ENCODE data around the gene LDHD. TPM values are rescaled to one million over a fixed set of nuclear protein-coding genes. Genes with fewer than 3 reads are reported as not detected.
"Not testable (repeated sequence)": the region's sequence is repeated elsewhere in the genome, so short reads cannot be mapped to it uniquely, and the experiment has no call there.

The LDHD gene
- polyA plus RNA-seq, 3 donors: 3.7 to 6.3 (median 5.4) TPM

DNA sequence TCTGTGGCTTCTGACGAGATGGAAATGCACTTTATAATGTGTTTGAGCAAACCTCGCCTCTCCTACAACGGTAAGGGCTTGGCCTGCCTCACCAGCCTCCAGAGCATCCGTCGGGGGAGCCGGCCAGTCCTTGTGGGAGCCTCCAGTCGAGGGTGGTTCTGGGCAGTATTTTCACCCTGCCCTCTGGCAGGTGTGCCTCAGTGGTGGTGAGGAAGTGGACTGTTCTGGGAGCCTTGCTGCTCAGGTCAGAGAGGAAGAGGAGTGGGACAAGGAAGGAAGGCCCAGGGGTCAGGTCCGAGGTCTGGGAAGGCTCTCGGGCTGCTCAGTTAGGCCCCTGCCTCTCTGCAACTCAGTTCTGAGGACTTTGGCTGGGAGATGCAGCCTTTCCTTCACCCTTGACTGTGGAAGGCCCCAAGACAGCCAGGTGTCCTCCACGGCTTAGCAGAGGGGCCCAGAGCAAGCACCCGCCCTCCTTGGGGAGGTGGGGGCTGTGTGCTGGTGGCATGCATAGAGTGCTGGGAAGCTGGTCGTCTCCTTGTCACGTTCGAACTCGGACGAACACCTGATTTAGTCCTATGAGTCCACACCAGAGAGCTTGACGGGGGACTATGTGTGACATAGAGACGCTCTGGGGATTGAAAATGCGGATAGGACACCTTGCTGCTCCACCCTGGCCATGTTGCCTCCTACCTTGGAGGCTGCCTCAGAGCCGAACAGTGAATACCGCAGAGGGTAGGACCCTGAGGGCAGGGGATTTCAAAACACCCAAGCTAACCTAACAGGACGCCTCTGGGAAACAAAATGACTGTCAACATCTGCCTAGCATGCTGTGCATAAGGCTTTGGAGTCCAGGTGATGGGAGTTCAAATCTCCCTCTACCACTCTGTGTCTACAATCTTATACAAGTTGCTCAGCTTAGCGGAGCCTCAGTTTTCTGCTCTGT, 22.7 kb downstream of the LDHD start:
- intact Hi-C loops (cut with micrococcal nuclease): no loop called here
- TF ChIP-seq, protein P1, sequence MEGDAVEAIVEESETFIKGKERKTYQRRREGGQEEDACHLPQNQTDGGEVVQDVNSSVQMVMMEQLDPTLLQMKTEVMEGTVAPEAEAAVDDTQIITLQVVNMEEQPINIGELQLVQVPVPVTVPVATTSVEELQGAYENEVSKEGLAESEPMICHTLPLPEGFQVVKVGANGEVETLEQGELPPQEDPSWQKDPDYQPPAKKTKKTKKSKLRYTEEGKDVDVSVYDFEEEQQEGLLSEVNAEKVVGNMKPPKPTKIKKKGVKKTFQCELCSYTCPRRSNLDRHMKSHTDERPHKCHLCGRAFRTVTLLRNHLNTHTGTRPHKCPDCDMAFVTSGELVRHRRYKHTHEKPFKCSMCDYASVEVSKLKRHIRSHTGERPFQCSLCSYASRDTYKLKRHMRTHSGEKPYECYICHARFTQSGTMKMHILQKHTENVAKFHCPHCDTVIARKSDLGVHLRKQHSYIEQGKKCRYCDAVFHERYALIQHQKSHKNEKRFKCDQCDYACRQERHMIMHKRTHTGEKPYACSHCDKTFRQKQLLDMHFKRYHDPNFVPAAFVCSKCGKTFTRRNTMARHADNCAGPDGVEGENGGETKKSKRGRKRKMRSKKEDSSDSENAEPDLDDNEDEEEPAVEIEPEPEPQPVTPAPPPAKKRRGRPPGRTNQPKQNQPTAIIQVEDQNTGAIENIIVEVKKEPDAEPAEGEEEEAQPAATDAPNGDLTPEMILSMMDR (IDR thresholded peaks at IDR 0.05): no peak
- Histone ChIP-seq H3K27me3 (ENCODE audit: control insufficient read depth in 2 of 2, insufficient read depth in 2 of 2, low read length in 2 of 2) (no peaks in the 10 kb centered on the region), H3K27ac (ENCODE audit: low read depth in 1 of 2, low read length in 2 of 2) (no peak overlapping the region), H3K4me3 (replicated peaks in 1 of 3; ENCODE audit: low read depth in 2 of 3, low read length in 3 of 3) (no peak overlapping the region), H3K4me1 (ENCODE audit: control insufficient read depth in 1 of 2, insufficient read depth in 2 of 2, low read length in 2 of 2) (peaks cover 8 to 12% of the 10 kb centered on the region in 2 donors), H2AFZ (ENCODE audit: insufficient read depth, low read depth, low read length, poor library complexity, severe bottlenecking) (no peak overlapping the region), H3K36me3 (replicated peaks in 1 of 2; ENCODE audit: control insufficient read depth in 1 of 2, insufficient read depth in 2 of 2, low read length in 2 of 2) (peaks cover 3 to 8% of the 10 kb centered on the region in 2 donors), H3K79me2 (ENCODE audit: insufficient read depth, low read length) (peaks cover 14% of the 10 kb centered on the region), H4K20me1 (ENCODE audit: insufficient read depth, low read length) (no peaks in the 10 kb centered on the region), H3K4me2 (replicated peaks; ENCODE audit: extremely low read depth, low read length, poor library complexity, severe bottlenecking) (no peak overlapping the region), H3K9ac (ENCODE audit: insufficient read depth, low read length, poor library complexity, severe bottlenecking) (no peak overlapping the region), H3K9me3 (replicated peaks in 1 of 2; ENCODE audit: control insufficient read depth in 1 of 2, insufficient read depth in 1 of 2, low read length in 2 of 2) (no peaks in the 10 kb centered on the region)
- no peak for DNase-seq
- no peak overlapping the region for H3K4me3 Mint-ChIP-seq
- peaks cover 13 to 23% of the 10 kb centered on the region in 2 donors for H3K36me3 Mint-ChIP-seq
- peaks cover 2 to 3% (median 2%) of the 10 kb centered on the region in 3 donors for H3K27me3 Mint-ChIP-seq (ENCODE audit: low read depth in 3 of 3)
- 97% methylated on average over 13 of the region's 23 CpGs for WGBS (ENCODE audit: insufficient coverage)
- H3K27ac Mint-ChIP-seq: no peak overlapping the region
- H3K4me1 Mint-ChIP-seq: peaks cover 25% of the 10 kb centered on the region
- H3K9me3 Mint-ChIP-seq: no peaks in the 10 kb centered on the region

DNA sequence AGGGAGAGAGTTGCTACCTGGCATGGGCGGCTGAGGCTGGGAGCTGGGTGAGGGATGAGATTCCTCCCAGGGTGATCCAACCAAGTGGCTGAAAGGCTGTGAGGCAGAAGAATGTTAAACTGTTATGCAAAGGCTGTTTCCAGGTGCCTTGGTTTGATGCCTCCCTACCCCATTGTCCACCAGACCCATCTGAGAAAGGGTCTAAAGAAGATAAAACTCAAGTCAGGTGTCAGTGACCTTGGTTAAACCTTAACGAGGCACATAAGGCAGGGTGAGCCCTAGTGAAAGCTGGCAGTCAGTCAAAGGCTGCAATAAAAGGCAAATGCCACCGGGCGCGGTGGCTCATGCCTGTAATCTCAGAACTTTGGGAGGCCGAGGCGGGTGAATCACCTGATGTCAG, 23.8 kb downstream of the LDHD start:
- Histone ChIP-seq H3K27me3 (ENCODE audit: control insufficient read depth in 2 of 2, insufficient read depth in 2 of 2, low read length in 2 of 2) (no peaks in the 10 kb centered on the region), H3K9ac (ENCODE audit: insufficient read depth, low read length, poor library complexity, severe bottlenecking) (no peak overlapping the region), H3K27ac (ENCODE audit: low read depth in 1 of 2, low read length in 2 of 2) (no peak overlapping the region), H3K36me3 (replicated peaks in 1 of 2; ENCODE audit: control insufficient read depth in 1 of 2, insufficient read depth in 2 of 2, low read length in 2 of 2) (peaks cover 3 to 8% of the 10 kb centered on the region in 2 donors), H4K20me1 (ENCODE audit: insufficient read depth, low read length) (no peaks in the 10 kb centered on the region), H3K4me3 (replicated peaks in 1 of 3; ENCODE audit: low read depth in 2 of 3, low read length in 3 of 3) (no peak overlapping the region), H3K9me3 (replicated peaks in 1 of 2; ENCODE audit: control insufficient read depth in 1 of 2, insufficient read depth in 1 of 2, low read length in 2 of 2) (no peaks in the 10 kb centered on the region), H3K79me2 (ENCODE audit: insufficient read depth, low read length) (peaks cover 18% of the 10 kb centered on the region), H3K4me2 (replicated peaks; ENCODE audit: extremely low read depth, low read length, poor library complexity, severe bottlenecking) (no peak overlapping the region), H3K4me1 (ENCODE audit: control insufficient read depth in 1 of 2, insufficient read depth in 2 of 2, low read length in 2 of 2) (peaks cover 10 to 12% of the 10 kb centered on the region in 2 donors), H2AFZ (ENCODE audit: insufficient read depth, low read depth, low read length, poor library complexity, severe bottlenecking) (no peak overlapping the region)
- 17% methylated on average over 1 of the region's 7 CpGs for WGBS (ENCODE audit: insufficient coverage)
- peaks cover 2 to 3% (median 2%) of the 10 kb centered on the region in 3 donors for H3K27me3 Mint-ChIP-seq (ENCODE audit: low read depth in 3 of 3)
- peaks cover 30% of the 10 kb centered on the region for H3K4me1 Mint-ChIP-seq
- intact Hi-C loops (cut with micrococcal nuclease): no loop called here
- H3K4me3 Mint-ChIP-seq: no peak overlapping the region
- DNase-seq: no peak
- no peaks in the 10 kb centered on the region for H3K9me3 Mint-ChIP-seq
- TF ChIP-seq, protein P1 (IDR thresholded peaks at IDR 0.05): no peak
- H3K27ac Mint-ChIP-seq: peak overlapping the region in 1 of 7 donors; percentile 22
- peaks cover 12 to 23% of the 10 kb centered on the region in 2 donors for H3K36me3 Mint-ChIP-seq

DNA sequence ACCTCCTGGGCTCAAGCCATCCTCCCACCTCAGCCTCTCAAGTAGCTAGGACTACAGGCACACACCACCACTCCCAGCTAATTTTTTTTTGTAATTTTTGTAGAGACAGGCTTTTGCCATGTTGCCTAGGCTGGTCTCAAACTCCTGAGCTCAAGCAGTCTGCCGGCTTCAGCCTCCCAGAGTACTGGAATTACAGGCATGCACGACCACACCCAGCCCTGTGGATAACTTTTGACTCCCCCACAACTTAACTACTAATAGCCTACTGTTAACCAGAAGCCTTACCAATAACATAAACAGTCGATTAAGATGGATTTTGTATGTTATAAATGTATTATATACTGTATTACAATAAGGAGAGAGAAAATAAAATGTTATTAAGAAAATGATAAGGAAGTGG, 25.0 kb downstream of the LDHD start:
- H3K4me3 ChIP-seq (replicated peaks in 1 of 3; ENCODE audit: low read depth in 2 of 3, low read length in 3 of 3); H4K20me1 ChIP-seq (ENCODE audit: insufficient read depth, low read length); H3K9me3 Mint-ChIP-seq; H3K9me3 ChIP-seq (replicated peaks in 1 of 2; ENCODE audit: control insufficient read depth in 1 of 2, insufficient read depth in 1 of 2, low read length in 2 of 2); H3K27me3 Mint-ChIP-seq (ENCODE audit: low read depth in 3 of 3); H3K36me3 ChIP-seq (replicated peaks in 1 of 2; ENCODE audit: control insufficient read depth in 1 of 2, insufficient read depth in 2 of 2, low read length in 2 of 2); DNase-seq; H3K4me2 ChIP-seq (replicated peaks; ENCODE audit: extremely low read depth, low read length, poor library complexity, severe bottlenecking); H3K27me3 ChIP-seq (ENCODE audit: control insufficient read depth in 2 of 2, insufficient read depth in 2 of 2, low read length in 2 of 2); H3K4me3 Mint-ChIP-seq; H2AFZ ChIP-seq (ENCODE audit: insufficient read depth, low read depth, low read length, poor library complexity, severe bottlenecking); H3K9ac ChIP-seq (ENCODE audit: insufficient read depth, low read length, poor library complexity, severe bottlenecking); intact Hi-C loops (cut with micrococcal nuclease); H3K27ac ChIP-seq (ENCODE audit: low read depth in 1 of 2, low read length in 2 of 2): not testable (repeated sequence)
- Histone ChIP-seq H3K4me1 (ENCODE audit: control insufficient read depth in 1 of 2, insufficient read depth in 2 of 2, low read length in 2 of 2) (peaks cover 21 to 22% of the 10 kb centered on the region in 2 donors), H3K79me2 (ENCODE audit: insufficient read depth, low read length) (peaks cover 18% of the 10 kb centered on the region)
- Mint-ChIP-seq H3K27ac (peak overlapping the region in 2 of 7 donors; percentile 18 to 60), H3K4me1 (peaks cover 40% of the 10 kb centered on the region), H3K36me3 (peaks cover 12 to 23% of the 10 kb centered on the region in 2 donors)
- WGBS (ENCODE audit: insufficient coverage): 100% methylated on average over 1 of the region's 3 CpGs
